Hepatocyte (in vitro differentiated cells): ENCODE results near the gene PLCG1.

ENCODE experiments used
- EZH2 ChIP-seq: fragments of 200-600 bp; sonication (generic); IDR thresholded peaks from 2 replicates; pipeline ENCODE4 v1.6.1; 2016; ENCODE audit warnings: antibody characterized with exemption, mild to moderate bottlenecking, borderline replicate concordance
- EZH2phosphoT487 ChIP-seq: fragments of 200-600 bp; sonication (generic); IDR thresholded peaks from one replicate; pipeline ENCODE4 v1.6.1; 2018; ENCODE audit warnings: antibody characterized with exemption, mild to moderate bottlenecking, low read depth, moderate library complexity; ENCODE audit not compliant: unreplicated experiment, severe bottlenecking
- TF ChIP-seq, protein P1 (sequence below): fragments of 200-600 bp; sonication (generic); IDR thresholded peaks from 2 replicates; pipeline ENCODE4 v1.5.1; 2016; ENCODE audit warnings: antibody characterized with exemption, mild to moderate bottlenecking; ENCODE audit not compliant: poor library complexity

DNA sequence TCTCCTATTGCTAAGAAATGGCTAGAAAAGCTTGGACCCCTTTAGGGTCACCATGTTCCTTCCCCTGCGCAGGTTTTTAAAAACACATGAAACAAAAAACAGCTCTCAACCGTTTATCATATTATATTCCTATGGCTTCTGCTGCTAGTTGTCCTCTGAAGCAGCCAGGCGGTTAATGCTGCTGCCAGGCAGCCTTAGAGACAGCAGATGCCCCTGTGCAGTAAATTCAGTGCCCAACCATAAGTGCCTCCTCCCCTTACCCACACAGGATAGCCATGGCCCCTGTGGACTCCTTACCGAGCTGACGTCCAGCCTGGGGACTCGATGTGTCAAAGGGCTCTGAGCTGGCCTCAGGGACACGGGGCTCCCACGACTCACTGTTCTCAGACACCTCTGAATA is 64.4 kb downstream of the PLCG1 start:
- TF ChIP-seq, protein P1, sequence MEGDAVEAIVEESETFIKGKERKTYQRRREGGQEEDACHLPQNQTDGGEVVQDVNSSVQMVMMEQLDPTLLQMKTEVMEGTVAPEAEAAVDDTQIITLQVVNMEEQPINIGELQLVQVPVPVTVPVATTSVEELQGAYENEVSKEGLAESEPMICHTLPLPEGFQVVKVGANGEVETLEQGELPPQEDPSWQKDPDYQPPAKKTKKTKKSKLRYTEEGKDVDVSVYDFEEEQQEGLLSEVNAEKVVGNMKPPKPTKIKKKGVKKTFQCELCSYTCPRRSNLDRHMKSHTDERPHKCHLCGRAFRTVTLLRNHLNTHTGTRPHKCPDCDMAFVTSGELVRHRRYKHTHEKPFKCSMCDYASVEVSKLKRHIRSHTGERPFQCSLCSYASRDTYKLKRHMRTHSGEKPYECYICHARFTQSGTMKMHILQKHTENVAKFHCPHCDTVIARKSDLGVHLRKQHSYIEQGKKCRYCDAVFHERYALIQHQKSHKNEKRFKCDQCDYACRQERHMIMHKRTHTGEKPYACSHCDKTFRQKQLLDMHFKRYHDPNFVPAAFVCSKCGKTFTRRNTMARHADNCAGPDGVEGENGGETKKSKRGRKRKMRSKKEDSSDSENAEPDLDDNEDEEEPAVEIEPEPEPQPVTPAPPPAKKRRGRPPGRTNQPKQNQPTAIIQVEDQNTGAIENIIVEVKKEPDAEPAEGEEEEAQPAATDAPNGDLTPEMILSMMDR, result no peak
- no peak for TF ChIP-seq EZH2
- no peak for TF ChIP-seq EZH2phosphoT487
